Hippocampal formation (tissue), 2 donors: ENCODE results near the gene ARHGEF33.

ENCODE experiments used
- DNase-seq, 2 donors: peaks; one replicate each; lab custom pipeline; 2025; lab: John Stamatoyannopoulos, UW

Gene ARHGEF33

GRCh38 chr2:39018638-39019037, 129.0 kb downstream of the ARHGEF33 start:
- DNase-seq = no peak

GRCh38 chr2:39020383-39020782, 130.7 kb downstream of the ARHGEF33 start:
- no peak for DNase-seq

GRCh38 chr2:39022642-39023235, 133.1 kb downstream of the ARHGEF33 start:
- DNase-seq = no peak

- no peak for DNase-seq
These were observed 134.0 kb downstream of the ARHGEF33 start for GRCh38 chr2:39023649-39024048.

- DNase-seq = no peak
These were observed 135.2 kb downstream of the ARHGEF33 start for GRCh38 chr2:39024833-39025232.
